Right atrium auricular region (tissue), 2 donors: ENCODE measurements around the gene GPRC5A. TPM values are rescaled to one million over a fixed set of nuclear protein-coding genes. Genes with fewer than 3 reads are reported as not detected.

ENCODE experiments used
- DNase-seq: peaks from one replicate; pipeline ENCODE4 v3.0.0-alpha.2; 2019; ENCODE audit warnings: low spot score
- H3K27ac ChIP-seq, 2 donors: fragments of 200-600 bp; sonication (generic); 1 replicate in 1 of 2; 2 replicates in 1 of 2; pipeline ENCODE4 v1.5.1; 2016 to 2019
- H3K27me3 ChIP-seq, 2 donors: fragments of 200-600 bp; sonication (generic); one replicate each; pipeline versions ENCODE4 v1.5.1 to v1.6.0; 2017 to 2019
- H3K36me3 ChIP-seq: fragments of 200-600 bp; sonication (generic); one replicate; pipeline ENCODE4 v1.5.1; 2016
- H3K4me1 ChIP-seq, 2 donors: fragments of 200-600 bp; sonication (generic); one replicate each; pipeline versions ENCODE4 v1.5.1 to v1.6.0; 2017 to 2019
- H3K4me3 ChIP-seq, 2 donors: fragments of 200-600 bp; sonication (generic); 1 replicate in 1 of 2; 2 replicates in 1 of 2; pipeline ENCODE4 v1.5.1; 2017 to 2019; ENCODE audit warnings: mild to moderate bottlenecking in 1 of 2, moderate library complexity in 1 of 2
- H3K9me3 ChIP-seq, 2 donors: fragments of 200-600 bp; sonication (generic); one replicate each; pipeline ENCODE4 v1.5.1; 2019
- CTCF ChIP-seq, 2 donors: fragments of 200-600 bp; sonication (generic); IDR thresholded peaks; one replicate each; pipeline ENCODE4 v1.5.1; 2019; ENCODE audit warnings: antibody characterized with exemption in 2 of 2
- total RNA-seq, 2 donors: library from RNA; depleted of rRNA; stranded (reverse); fragments of >200 nt; gene quantifications; one replicate each; pipeline ENCODE4 v1.1.0, GENCODE V29; 2016

Gene GPRC5A
- total RNA-seq, 2 donors from 2014 or later: 10.1 to 14.3 TPM

- Histone ChIP-seq H3K27me3 (no peaks in the 10 kb centered on the region), H3K4me1 (no peaks in the 10 kb centered on the region), H3K27ac (no peak overlapping the region), H3K9me3 (no peaks in the 10 kb centered on the region), H3K36me3 (no peaks in the 10 kb centered on the region), H3K4me3 (no peak overlapping the region)
- TF ChIP-seq CTCF (IDR thresholded peaks at IDR 0.05): no peak
- DNase-seq: no peak
These were observed 60.1 kb downstream of the GPRC5A start for GRCh38 chr12:12951504-12951903.

- Histone ChIP-seq H3K36me3 (no peaks in the 10 kb centered on the region), H3K4me3 (no peak within 1 kb of the TSS), H3K27me3 (no peaks in the 10 kb centered on the region), H3K4me1 (no peaks in the 10 kb centered on the region), H3K9me3 (no peaks in the 10 kb centered on the region), H3K27ac (no peak within 1 kb of the TSS)
- no peak for TF ChIP-seq CTCF (IDR thresholded peaks at IDR 0.05)
- no peak for DNase-seq
These were observed 60.7 kb downstream of the GPRC5A start, which contains the start of gene GPRC5D for GRCh38 chr12:12952036-12952435. TSS of gene GPRC5D (minus strand) at chr12:12952170. CDS start at chr12:12950384, 1,786 bp downstream.

- TF ChIP-seq CTCF (IDR thresholded peaks at IDR 0.05): no peak
- Histone ChIP-seq H3K36me3 (no peaks in the 10 kb centered on the region), H3K9me3 (no peaks in the 10 kb centered on the region), H3K27me3 (no peaks in the 10 kb centered on the region), H3K4me3 (no peak overlapping the region), H3K4me1 (no peaks in the 10 kb centered on the region), H3K27ac (no peak overlapping the region)
- no peak for DNase-seq
These were observed 63.0 kb downstream of the GPRC5A start for GRCh38 chr12:12954356-12954755.

GRCh38 chr12:12954878-12955625, 63.7 kb downstream of the GPRC5A start:
- Histone ChIP-seq H3K36me3 (no peaks in the 10 kb centered on the region), H3K27ac (no peak overlapping the region), H3K9me3 (no peaks in the 10 kb centered on the region), H3K4me1 (no peaks in the 10 kb centered on the region), H3K4me3 (no peak overlapping the region), H3K27me3 (no peaks in the 10 kb centered on the region)
- no peak for TF ChIP-seq CTCF (IDR thresholded peaks at IDR 0.05)
- DNase-seq: no peak

GRCh38 chr12:12958886-12959285, 67.5 kb downstream of the GPRC5A start:
- H3K4me3 ChIP-seq: no peak overlapping the region
- no peak for TF ChIP-seq CTCF (IDR thresholded peaks at IDR 0.05)
- H3K36me3 ChIP-seq: no peaks in the 10 kb centered on the region
- H3K9me3 ChIP-seq: no peaks in the 10 kb centered on the region
- H3K27me3 ChIP-seq: no peaks in the 10 kb centered on the region
- DNase-seq: no peak
- H3K4me1 ChIP-seq: no peaks in the 10 kb centered on the region
- no peak overlapping the region for H3K27ac ChIP-seq
